T-helper 2 cell treated with Interferon-gamma antibody and Interleukin-4, amounts not matched to agents 5 μg/mL and 100 μg/mL, for 36 hours (primary cell): ENCODE measurements around the gene HOXC10.

Source experiments
- DNase-seq: peaks from one replicate; pipeline ENCODE4 v3.0.0; 2021; ENCODE audit warnings: low spot score
- H3K27ac Mint-ChIP-seq: one replicate; pipeline ENCODE4 v1.8.0; 2021; ENCODE audit warnings: mild to moderate bottlenecking, mixed read lengths
- H3K27me3 Mint-ChIP-seq: one replicate; pipeline ENCODE4 v1.8.0; 2021; ENCODE audit warnings: low read depth, mixed read lengths
- H3K36me3 Mint-ChIP-seq: one replicate; pipeline ENCODE4 v1.8.0; 2021; ENCODE audit warnings: low read depth, mixed read lengths
- H3K4me1 Mint-ChIP-seq: one replicate; pipeline ENCODE4 v1.8.0; 2021; ENCODE audit warnings: low read depth, mixed read lengths
- H3K4me3 Mint-ChIP-seq: one replicate; pipeline ENCODE4 v1.8.0; 2022; ENCODE audit warnings: mild to moderate bottlenecking, moderate library complexity, mixed read lengths
- H3K9me3 Mint-ChIP-seq: one replicate; pipeline ENCODE4 v1.8.0; 2021; ENCODE audit warnings: mixed read lengths

The HOXC10 gene

DNA sequence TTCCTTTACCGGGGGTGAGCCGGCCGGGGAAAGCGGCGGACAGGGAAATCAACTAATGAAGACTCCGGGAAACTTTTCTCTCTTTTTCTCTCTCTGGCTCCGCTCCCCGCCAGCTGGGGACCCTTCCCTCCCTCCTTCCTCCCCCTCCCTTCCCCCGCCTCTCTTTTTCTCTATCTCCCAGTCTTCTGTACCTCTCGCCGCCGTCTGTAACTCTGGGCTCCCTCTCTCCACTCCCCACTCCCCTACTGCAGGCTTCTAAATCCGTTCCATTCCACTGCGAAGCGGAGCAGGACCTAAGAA lies 18.9 kb upstream of the HOXC10 start:
- peak overlapping the region; percentile 27 for H3K27ac Mint-ChIP-seq
- no peak for DNase-seq
- no peak overlapping the region for H3K4me3 Mint-ChIP-seq
- H3K9me3 Mint-ChIP-seq, result no peaks in the 10 kb centered on the region
- H3K4me1 Mint-ChIP-seq, result peaks cover 10% of the 10 kb centered on the region
- H3K27me3 Mint-ChIP-seq, result peaks cover 92% of the 10 kb centered on the region
- no peaks in the 10 kb centered on the region for H3K36me3 Mint-ChIP-seq

DNA sequence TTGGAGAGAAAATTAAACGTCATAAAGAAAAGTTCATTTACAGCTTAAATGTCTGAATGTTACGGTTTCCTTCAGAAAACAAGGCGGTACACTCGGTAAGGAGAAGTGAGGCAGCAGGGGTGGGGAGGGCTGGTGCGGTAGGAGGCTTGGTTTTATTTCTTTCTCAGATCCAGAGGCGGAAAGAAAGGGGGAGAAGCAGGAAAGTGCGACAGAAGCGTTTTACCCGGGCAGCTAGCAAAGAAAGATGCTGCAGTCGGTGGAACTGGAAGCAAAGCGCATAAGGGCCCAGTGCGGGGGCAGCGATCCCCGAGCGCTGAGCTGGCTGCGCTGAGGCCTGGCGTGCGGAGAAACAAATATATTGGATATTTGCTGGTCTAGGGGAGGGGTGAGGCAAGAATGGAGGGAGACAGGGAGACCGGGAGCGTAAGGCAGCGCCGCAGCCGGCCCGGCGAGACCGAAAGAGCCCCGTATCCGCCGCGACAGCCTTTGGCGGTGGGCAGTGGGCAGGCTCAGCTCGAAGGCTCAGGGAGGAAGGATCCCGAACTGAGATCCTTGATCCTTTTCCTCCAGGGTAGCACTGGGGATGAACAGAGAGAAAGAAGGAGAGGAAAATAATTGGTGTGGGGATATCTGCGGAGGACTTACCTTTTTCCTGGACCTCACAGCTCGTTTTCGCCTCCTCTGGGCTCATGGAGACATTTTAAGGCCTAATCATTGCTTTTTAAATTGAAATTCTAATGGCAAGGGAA lies 18.4 kb upstream of the HOXC10 start:
- peak overlapping the region; percentile 27 for H3K27ac Mint-ChIP-seq
- H3K27me3 Mint-ChIP-seq, result peaks cover 97% of the 10 kb centered on the region
- DNase-seq, result no peak
- peaks cover 10% of the 10 kb centered on the region for H3K4me1 Mint-ChIP-seq
- H3K4me3 Mint-ChIP-seq, result no peak overlapping the region
- no peaks in the 10 kb centered on the region for H3K36me3 Mint-ChIP-seq
- no peaks in the 10 kb centered on the region for H3K9me3 Mint-ChIP-seq

DNA sequence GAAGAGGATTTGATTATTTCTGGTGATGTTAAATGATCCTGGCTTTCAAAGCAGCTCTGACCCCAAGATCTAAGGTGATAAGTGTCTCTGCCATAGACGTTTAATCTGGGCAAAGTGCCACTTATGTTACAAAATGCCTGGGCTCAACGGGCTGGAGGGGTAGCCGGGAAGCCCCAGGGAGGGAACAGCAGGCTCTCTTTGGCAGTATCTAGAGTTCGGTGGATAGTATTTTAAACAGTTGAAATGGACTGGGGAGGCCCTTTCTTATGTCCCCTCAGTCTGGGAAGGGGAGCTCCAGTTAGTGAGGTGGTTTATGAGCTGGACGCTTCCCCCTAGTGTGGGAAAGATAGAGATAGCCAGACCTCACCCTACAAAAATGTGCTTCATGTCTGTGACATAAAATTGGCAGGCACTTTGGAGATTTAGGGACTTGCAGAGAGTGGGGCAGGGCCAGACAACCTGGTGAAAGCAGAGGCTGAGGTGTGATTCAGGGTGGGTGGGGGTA lies 17.5 kb upstream of the HOXC10 start:
- no peak for DNase-seq
- H3K9me3 Mint-ChIP-seq, result no peaks in the 10 kb centered on the region
- no peaks in the 10 kb centered on the region for H3K36me3 Mint-ChIP-seq
- peaks cover 99% of the 10 kb centered on the region for H3K27me3 Mint-ChIP-seq
- H3K4me1 Mint-ChIP-seq, result peaks cover 10% of the 10 kb centered on the region
- H3K27ac Mint-ChIP-seq, result no peak overlapping the region
- H3K4me3 Mint-ChIP-seq, result no peak overlapping the region

DNA sequence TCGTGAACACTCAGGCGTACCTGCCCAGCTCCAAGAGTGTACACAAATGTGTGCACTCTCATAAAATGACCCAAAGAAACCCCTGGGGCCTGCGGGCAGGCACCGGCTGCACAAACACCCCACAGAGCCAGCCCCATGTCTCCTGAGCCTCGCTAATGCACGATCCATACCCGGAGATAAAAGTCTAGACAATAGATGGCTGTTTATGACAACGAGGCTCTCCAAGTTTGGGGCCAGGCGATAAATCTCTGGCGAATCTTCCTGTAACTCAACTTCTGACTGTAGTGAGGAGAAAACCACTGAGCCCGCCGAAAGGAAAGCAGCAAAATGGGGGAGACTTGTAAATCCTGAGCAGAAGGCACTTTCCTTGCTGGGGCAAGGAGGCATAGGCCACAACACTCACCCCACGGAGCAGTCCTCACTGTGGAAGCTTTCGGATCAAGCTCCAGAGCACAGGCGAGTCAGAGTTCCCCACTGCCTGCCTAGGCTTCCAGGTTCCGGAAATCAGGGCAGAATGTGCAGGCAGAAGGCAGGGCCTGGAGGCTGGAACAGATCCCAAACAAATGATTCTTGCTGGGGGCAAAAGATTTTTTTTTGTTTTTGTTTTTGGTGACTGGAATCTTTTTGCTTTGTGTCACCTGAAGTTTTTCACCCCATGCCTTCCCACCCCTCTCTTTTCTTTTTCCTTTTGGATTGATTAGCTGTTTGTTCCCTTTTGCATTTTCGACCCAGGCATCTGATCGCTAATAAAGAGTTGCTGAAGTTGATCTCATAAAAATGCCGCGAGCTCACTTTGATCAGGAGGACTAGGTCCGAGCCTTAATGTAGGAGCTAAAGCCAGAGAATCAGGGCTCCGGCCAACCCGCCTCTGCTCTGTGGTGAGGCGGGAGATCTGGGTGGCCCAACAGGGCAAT lies 16.5 kb upstream of the HOXC10 start:
- H3K9me3 Mint-ChIP-seq, result peaks cover 4% of the 10 kb centered on the region
- H3K4me1 Mint-ChIP-seq, result peaks cover 16% of the 10 kb centered on the region
- H3K36me3 Mint-ChIP-seq, result no peaks in the 10 kb centered on the region
- no peak overlapping the region for H3K4me3 Mint-ChIP-seq
- no peak for DNase-seq
- H3K27ac Mint-ChIP-seq, result no peak overlapping the region
- H3K27me3 Mint-ChIP-seq, result peaks cover 99% of the 10 kb centered on the region

DNA sequence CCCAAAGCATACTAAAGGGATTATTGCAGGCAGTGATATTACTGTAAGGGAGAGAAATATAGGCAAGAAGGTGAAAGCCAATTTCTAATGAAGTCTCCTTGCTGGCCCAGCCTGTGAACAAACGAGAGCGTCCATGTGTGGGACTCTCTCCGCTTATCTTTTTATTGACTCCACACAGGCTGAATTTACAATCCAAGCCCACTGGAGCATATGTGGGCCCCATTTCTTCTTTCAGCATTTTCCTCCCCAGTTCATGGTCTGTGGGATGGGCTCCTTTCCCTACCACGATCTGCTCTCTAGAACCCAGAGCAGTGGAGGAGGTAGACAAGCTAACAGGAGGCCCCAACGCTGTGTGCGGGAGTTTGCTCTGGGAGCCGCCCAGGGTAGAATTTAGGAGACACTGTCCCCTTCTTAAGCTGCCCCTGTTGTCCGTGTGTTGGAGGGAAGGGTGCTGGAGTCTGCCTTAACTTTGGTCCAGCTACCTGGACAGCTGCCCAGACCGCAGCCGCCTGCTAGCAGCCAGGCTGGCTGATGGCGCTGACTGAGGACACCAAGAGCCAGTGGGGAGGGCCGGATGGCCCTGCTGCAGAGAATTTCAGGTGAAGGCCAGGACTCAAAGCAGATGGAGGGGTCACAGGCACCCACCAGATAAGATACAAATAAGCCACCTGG lies 15.2 kb upstream of the HOXC10 start:
- Mint-ChIP-seq H3K27ac (no peak overlapping the region), H3K27me3 (peaks cover 95% of the 10 kb centered on the region), H3K4me3 (no peak overlapping the region), H3K9me3 (peaks cover 4% of the 10 kb centered on the region), H3K36me3 (no peaks in the 10 kb centered on the region), H3K4me1 (peaks cover 11% of the 10 kb centered on the region)
- DNase-seq, result no peak

DNA sequence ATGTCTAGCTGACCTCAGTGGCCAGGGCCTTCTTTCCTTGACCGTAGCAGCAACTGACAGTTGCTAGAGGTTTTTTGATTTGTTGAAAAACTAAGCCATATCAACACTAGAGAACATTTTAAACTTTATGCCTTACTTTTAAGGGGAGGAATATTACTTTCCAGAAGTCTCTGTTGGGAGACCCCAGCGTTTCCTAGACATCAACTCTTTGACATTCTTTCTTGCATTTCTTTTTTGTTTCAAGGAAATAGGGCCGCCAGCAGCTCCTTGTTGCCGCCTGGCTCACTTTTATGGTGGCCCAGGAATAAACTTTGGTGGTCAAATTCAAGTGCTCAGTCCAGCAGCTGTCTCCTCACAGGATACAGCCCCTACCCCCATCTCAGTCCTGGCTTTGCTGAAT lies 14.5 kb upstream of the HOXC10 start:
- Mint-ChIP-seq H3K27ac (no peak overlapping the region), H3K9me3 (peaks cover 4% of the 10 kb centered on the region), H3K27me3 (peaks cover 92% of the 10 kb centered on the region), H3K4me3 (no peak overlapping the region), H3K36me3 (peaks cover under 1% of the 10 kb centered on the region), H3K4me1 (peaks cover 13% of the 10 kb centered on the region)
- no peak for DNase-seq

DNA sequence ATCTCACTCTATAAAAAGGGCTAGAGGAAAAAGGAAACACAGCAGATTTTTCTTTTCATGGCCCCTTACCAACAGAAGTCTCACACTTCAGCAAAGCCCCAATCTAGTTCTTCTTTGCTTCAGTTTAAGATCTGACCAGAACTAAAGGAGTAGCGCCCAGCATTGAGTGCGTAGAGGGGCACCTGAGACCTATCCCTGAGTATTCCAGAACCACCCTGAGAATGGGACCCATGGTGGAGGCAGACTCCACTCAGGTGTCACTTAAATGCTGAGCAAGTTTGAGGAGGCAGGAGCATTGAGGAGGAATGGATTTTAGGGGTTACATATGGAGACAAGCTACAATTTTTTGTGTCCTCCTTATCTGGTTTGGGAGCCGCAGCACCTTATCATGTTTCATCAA lies 13.8 kb upstream of the HOXC10 start:
- H3K9me3 Mint-ChIP-seq, result peaks cover 4% of the 10 kb centered on the region
- no peak overlapping the region for H3K4me3 Mint-ChIP-seq
- DNase-seq, result no peak
- peaks cover 2% of the 10 kb centered on the region for H3K36me3 Mint-ChIP-seq
- H3K4me1 Mint-ChIP-seq, result peaks cover 13% of the 10 kb centered on the region
- H3K27me3 Mint-ChIP-seq, result peaks cover 92% of the 10 kb centered on the region
- no peak overlapping the region for H3K27ac Mint-ChIP-seq

DNA sequence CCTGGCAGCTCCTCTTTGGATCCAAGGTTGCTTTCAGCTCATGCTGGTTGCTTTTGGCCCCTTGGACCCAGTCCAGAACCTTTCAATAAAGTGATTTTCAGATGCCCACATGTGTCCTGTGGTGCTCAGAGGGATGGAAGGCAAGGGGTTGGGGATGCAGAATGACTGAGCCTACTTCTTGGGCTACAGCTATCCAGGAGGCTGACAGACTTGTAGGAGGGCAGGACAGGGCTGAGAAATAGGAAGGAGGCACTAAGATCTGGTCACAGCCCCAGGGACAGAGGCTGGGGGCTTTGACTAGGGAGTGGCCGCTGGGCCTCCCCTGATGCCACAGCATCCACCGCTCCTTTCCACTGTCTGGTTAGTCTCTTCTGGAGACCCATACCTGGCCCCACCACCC lies 13.3 kb upstream of the HOXC10 start:
- peaks cover 8% of the 10 kb centered on the region for H3K4me1 Mint-ChIP-seq
- H3K27me3 Mint-ChIP-seq, result peaks cover 92% of the 10 kb centered on the region
- peaks cover 4% of the 10 kb centered on the region for H3K9me3 Mint-ChIP-seq
- no peak for DNase-seq
- no peak overlapping the region for H3K27ac Mint-ChIP-seq
- H3K4me3 Mint-ChIP-seq, result no peak overlapping the region
- H3K36me3 Mint-ChIP-seq, result peaks cover 2% of the 10 kb centered on the region

DNA sequence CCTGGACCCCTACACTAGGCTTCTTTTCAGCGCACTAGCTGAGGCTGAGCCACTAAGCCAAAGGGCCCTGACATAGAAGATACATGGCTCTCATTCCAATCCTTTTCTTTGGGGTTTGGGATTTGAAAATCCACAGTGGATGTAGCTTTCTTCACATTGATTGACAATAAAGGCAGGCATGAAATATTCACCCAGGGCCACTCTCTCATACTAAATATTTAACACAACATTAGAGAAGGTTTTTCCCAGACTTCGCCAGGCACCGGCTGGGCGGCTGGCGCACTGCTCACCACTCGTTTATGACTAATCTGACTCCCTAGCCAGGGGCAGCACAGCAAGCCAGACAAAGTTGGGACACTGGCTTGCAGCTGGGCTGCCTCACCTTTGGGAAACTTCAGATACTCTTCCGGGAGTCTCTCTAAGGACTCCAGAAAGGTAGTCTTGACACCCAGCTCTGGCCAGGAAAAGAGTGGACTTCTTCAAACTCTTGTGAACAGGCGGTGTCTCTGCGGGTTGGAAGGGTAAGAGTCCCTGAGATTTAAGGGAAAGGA lies 12.7 kb upstream of the HOXC10 start:
- peaks cover 92% of the 10 kb centered on the region for H3K27me3 Mint-ChIP-seq
- H3K4me1 Mint-ChIP-seq, result peaks cover 8% of the 10 kb centered on the region
- H3K9me3 Mint-ChIP-seq, result peaks cover 4% of the 10 kb centered on the region
- H3K36me3 Mint-ChIP-seq, result peaks cover 2% of the 10 kb centered on the region
- H3K4me3 Mint-ChIP-seq, result no peak overlapping the region
- no peak for DNase-seq
- peak overlapping the region; percentile 79 for H3K27ac Mint-ChIP-seq

DNA sequence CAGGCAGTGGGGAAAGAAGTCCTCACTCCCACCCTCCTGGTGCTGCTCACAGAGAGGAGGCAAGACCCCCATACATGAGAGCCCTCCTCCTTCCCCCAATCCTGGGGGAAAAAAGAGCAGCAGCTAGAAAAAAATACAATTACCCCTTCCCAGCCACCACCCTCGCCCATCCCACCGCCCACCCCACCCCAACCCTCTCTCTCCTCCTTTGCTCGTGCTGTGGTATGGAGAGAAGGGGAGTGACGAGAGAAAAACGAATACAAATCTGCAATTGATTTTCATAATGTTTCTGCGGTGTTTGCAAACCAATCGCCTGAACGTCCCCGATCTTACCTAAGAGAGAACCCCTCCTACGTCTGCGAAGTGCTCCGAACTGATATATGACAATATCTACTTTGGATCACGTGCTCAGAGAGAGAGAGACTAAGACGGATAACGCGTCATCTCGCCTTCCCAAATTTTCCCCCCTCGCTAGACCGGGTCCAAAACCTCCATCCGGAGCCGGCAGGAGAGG lies 12.2 kb upstream of the HOXC10 start, which contains the start of gene HOXC11:
Gene HOXC11, plus strand, starts transcription at position 405 of the 514 bp plus-strand sequence. CDS start 116 bp downstream, outside the sequence.
- Mint-ChIP-seq H3K27me3 (peaks cover 92% of the 10 kb centered on the region), H3K9me3 (peaks cover 4% of the 10 kb centered on the region), H3K36me3 (peaks cover 2% of the 10 kb centered on the region), H3K27ac (peak within 1 kb of the TSS; percentile 79), H3K4me3 (peak within 1 kb of the TSS; percentile 24), H3K4me1 (peaks cover 8% of the 10 kb centered on the region)
- DNase-seq, result no peak

DNA sequence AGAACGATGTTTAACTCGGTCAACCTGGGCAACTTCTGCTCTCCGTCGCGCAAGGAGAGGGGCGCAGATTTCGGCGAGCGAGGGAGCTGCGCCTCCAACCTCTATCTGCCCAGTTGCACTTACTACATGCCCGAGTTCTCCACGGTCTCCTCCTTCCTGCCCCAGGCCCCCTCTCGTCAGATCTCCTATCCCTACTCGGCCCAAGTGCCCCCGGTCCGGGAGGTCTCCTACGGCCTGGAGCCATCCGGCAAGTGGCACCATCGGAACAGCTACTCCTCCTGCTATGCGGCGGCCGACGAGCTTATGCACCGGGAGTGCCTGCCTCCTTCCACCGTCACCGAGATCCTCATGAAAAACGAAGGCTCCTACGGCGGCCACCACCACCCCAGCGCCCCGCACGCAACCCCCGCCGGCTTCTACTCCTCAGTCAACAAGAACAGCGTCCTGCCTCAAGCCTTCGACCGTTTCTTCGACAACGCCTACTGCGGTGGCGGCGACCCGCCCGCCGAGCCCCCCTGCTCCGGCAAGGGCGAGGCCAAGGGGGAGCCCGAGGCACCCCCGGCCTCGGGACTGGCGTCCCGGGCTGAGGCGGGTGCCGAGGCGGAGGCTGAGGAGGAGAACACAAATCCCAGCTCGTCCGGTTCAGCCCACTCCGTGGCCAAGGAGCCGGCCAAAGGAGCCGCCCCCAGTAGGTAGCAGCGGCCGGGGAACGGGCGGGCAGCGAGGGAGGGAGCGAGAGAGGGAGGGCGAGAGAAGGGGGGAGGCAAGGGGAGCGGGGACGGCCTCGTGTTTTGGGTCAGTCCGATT lies 11.5 kb upstream of the HOXC10 start:
- Mint-ChIP-seq H3K27ac (peak overlapping the region; percentile 79), H3K9me3 (peaks cover 4% of the 10 kb centered on the region), H3K4me1 (peaks cover 8% of the 10 kb centered on the region), H3K36me3 (peaks cover 2% of the 10 kb centered on the region), H3K4me3 (peak overlapping the region; percentile 24), H3K27me3 (peaks cover 92% of the 10 kb centered on the region)
- no peak for DNase-seq

DNA sequence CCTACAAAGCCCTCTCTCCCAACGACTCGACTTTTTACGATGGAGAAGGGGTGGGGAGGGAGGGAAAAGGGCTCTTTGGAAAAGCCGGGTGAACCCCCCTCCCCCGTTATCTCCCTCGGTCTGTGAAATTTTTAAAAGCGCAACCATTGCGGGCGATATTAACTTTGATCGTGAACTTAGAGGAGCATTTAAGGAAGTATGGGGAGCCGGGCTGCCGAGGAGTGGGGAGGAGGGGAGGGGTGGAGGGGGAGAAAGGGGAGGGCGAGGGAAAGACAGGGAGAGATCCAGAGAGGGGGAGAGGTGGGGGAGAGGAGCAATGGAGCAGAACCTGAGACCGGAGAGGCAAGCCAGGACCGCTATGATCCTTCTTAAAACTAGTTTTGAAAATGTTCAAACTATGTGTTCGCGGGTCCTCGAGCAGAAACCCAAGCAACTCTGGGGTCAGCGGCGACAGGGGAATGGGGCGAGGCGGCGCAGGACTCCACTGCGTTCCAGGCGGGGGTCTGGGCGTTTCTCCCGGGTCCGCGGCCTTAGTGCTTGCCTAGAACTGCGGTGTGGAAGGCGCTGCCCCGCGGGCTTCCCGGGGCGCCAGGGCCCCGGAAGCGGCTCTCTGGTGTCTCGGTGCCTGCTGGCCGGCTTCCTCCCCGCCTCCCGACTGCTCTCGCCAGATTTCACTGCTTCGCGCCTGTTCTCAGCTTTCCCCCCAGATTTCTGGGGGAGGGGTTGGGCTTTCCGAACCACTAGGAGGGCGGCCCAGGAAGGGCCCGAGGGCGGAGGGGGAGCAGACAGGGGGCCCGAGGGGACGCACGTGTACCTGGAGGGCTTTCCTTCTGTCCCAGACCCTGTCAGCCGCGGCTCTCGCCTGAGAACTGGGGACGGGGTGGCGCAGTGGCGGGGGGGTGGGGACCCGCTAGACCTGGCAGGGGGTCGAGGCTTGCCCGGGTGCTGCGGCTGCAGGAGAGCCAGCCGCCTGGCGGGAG lies 10.6 kb upstream of the HOXC10 start, which contains the start of gene HOTAIR:
Gene HOTAIR, minus strand, starts transcription at position 871 of the 980 bp plus-strand sequence.
- Mint-ChIP-seq H3K9me3 (peaks cover 4% of the 10 kb centered on the region), H3K27me3 (peaks cover 92% of the 10 kb centered on the region), H3K27ac (peak within 1 kb of the TSS; percentile 50), H3K4me3 (peak within 1 kb of the TSS; percentile 56), H3K4me1 (peaks cover 8% of the 10 kb centered on the region), H3K36me3 (peaks cover 2% of the 10 kb centered on the region)
- no peak for DNase-seq
